IPS DF 4.7 (cell line): ENCODE data around the gene CAMSAP2.
A peak's percentile ranks its signal among the peaks of the same experiment; 100 is the strongest.

Experiments used
- DNase-seq: peaks from one replicate; pipeline ENCODE4 v3.0.0-alpha.2; 2013; ENCODE audit warnings: low spot score; ENCODE audit errors: extremely low read depth

Gene CAMSAP2

GRCh38 chr1:200738327-200738948 is at the start of gene CAMSAP2:
Gene CAMSAP2, plus strand, starts transcription at chr1:200738893. Its CDS starts 935 bp downstream, at chr1:200739828.
- no peak for DNase-seq

DNA sequence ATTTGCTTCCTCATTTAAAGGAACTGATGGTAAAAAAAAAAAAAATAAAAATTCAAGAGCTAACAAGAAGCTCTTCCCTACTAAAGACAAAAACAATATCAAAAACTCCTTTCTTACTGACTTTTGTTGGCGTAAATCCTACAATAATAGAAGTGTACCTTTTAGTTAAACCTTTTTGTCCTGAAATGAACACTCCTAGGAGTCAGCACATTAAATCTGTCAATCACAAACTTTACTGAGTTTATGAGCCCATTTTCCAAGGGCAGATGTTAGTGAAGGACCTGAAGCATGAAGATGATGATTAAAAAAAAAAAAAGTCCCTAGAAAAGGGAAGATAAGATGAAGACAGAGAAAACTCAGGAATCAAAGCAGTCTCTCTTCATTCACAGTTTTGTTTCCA is 46.4 kb upstream of the CAMSAP2 start:
- no peak for DNase-seq

GRCh38 chr1:200693327-200693726 is 45.4 kb upstream of the CAMSAP2 start:
- no peak for DNase-seq

DNA sequence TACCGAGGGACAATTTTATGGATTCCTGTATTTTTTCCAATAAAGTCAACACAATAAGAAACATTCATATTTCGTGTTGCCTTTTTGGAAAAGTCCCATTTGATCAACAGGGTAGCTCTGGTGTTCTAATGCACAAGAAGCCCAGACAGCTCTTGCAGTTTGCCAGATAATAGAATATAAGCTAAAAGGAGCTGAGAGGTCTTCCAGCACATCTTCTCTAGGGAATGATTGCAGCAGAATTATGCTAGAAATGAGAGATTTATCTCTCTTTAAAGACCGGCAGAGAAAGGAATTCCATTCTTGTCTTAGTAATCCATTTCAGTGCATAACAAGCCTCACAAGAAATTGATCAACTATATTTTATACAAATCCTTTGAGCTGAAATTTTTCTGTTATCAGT is 44.0 kb upstream of the CAMSAP2 start:
- DNase-seq = no peak

DNA sequence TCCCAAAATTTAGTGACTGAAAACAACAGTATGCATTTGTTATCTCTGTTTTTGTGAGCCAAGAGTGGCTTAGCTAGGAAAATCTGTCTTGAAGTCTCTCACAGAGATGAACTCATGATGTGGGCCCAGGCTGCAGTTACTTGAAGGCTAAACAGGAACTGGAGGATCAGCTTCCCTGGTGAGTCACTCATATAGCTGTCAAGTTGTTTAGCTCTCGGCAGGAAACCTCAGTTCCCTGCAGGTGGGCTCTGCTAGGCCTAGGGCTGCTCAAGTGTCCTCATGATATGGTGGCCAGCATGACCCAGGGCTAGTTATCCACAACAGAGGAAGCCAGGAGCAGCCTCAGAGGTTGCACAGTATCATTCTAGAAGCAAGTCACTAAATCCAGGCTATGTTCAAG is 38.8 kb upstream of the CAMSAP2 start:
- peak; percentile 38 for DNase-seq

DNA sequence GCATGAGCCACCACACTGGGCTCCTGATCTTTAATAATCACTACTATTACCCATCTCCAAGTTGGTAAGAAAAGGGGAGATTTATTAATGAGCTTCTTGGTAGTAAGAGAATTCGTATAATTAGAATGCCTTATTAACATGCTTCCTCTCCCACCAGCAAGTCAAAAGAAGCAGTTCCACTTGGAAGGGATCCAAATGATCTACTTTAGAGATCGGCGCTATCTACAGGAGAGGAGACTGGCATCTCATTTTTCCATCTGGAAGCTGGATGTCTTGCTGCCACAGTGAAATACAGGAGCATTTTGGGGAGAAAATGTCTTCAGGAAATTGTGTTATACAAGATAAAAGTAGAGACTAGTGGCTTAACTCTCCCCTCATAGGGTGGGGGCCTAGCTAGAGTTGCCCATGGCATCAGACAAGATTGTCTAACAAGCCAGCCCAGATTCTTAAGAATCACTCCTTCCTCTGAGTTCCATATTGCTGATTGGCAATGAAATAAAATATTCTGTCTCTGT is 33.6 kb upstream of the CAMSAP2 start:
- no peak for DNase-seq

- DNase-seq = no peak
These were observed 32.4 kb upstream of the CAMSAP2 start for GRCh38 chr1:200706111-200706814.

GRCh38 chr1:200707116-200707515 is 31.6 kb upstream of the CAMSAP2 start:
- DNase-seq = no peak

GRCh38 chr1:200708161-200708560 is 30.5 kb upstream of the CAMSAP2 start:
- DNase-seq = no peak

GRCh38 chr1:200708769-200709168 is 29.9 kb upstream of the CAMSAP2 start:
- DNase-seq = no peak

DNA sequence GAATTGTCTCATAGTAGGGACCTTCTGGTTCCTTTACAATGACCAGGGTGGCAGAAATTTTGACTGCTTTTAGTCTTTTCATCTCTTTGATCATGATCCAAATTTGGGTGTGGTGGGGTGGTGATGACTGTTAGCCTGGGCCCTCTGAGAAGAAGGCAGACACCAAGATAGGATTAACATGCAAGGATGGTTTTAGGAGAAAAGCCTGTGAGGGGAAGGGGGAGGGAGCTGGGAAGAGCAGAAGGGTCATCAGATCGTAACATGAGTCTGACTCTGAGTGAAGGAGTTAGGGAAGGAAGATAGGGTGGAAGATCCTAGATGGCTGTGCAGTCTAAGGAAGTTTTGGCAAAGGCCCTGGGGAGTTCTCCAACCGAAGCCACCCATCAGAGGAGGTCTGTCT is 28.5 kb upstream of the CAMSAP2 start:
- no peak for DNase-seq

GRCh38 chr1:200714504-200715187 is 24.0 kb upstream of the CAMSAP2 start:
- no peak for DNase-seq

GRCh38 chr1:200720199-200720598 is 18.5 kb upstream of the CAMSAP2 start:
- DNase-seq = no peak

DNA sequence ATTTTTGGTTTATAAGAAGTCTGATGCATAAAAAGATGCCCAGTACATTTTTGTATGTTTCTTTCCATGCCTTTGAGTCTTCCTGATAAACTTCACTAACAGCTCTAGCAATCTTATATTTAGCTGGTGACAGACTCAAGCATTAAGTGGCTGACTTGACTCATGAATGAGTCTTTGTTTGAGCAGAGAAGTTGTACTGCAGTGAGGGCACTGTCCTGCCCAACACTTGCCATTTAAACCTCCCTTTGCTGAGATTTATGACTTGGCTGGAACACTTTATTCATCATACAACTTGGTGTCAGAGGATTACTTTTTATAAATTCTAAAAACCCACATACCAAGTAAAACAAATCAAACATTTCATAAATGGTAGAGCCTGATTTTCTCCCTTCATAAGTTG is 14.6 kb upstream of the CAMSAP2 start:
- DNase-seq = no peak

DNA sequence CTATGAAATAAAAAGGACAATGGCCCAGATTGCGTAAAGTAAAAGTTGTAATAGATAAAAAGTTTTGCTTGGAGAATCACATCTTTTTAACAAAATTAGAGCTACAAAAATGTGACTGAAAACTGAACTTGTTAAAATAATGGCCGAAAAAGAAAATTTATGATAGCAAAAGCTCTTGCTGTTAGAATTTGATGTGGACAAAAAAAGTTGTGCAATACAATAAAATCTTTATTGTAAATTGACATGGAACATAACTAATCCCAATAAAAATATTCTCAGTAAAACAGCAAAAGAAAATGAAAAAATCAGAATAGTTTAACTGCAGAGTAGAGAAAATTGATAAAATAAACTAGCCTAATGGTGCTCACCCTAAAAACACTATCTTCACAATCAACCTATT is 11.4 kb upstream of the CAMSAP2 start:
- no peak for DNase-seq

DNA sequence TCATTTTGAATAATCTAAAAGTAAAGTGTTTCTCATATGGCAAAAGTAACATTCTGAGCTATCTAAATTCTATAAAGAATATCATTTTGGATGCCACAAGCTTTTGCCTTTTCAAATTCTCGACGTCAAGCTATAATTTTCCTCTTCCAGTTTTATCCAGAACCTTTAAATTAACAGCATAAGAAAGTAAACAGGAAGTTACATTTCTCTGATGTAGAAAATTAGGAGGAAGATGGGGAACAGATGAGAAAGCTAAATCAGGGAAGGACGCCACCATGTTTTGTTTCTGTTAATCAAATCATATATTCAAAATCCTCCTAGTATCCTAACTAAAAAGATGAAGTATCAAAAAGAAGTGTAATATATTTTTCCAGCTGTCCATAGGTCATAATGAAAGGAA is 8.8 kb upstream of the CAMSAP2 start:
- no peak for DNase-seq

DNA sequence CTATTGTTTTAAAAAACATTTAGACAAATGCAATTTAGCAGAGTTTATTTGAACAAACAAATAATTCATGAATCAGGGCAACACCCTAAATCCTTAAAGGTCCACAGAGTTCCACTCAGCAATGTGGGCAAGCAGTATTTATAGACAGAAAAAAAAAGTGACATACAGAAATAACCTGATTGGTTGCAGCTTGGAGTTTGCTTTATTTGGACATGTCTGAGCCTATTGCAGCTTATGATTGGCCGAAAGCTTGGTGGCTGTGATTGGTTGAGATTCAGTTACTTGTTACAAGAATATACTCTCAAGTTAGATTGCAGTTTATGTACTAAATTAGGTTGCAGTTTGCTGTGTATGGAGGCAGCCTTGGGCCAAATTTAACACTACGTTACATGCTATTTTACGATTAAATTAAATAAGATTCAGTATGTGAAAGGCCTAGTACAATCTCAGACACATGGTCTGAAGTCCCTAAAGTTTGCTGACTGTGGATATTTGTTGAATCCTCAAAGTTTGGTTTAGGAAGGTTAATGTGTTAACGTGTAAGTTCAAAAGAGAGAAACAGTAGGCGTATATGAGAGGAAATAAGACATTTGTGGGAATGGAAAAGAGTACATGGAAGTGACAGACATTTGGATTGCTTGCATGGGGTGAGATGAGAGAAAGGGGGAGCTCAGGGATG is 6.9 kb upstream of the CAMSAP2 start:
- no peak for DNase-seq

DNA sequence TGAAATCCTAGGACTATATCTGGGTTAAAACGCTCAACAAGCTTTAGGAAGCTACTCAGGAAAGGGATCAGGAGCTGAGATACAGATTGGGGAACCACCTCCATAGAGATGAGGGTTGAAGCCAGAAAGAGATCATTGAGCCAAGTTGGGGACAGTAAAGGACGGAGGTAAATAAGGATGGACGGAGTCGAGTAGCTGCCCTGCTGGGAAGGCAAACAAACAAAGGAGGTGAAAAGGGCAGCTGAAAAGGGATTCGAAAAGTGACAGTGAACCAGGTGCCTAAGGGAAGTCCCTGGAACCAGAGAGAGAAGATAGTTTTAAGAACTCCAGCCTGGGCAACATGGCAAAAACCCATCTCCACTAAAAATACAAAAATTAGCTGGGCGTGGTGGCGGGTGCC is 6.3 kb upstream of the CAMSAP2 start:
- no peak for DNase-seq

DNA sequence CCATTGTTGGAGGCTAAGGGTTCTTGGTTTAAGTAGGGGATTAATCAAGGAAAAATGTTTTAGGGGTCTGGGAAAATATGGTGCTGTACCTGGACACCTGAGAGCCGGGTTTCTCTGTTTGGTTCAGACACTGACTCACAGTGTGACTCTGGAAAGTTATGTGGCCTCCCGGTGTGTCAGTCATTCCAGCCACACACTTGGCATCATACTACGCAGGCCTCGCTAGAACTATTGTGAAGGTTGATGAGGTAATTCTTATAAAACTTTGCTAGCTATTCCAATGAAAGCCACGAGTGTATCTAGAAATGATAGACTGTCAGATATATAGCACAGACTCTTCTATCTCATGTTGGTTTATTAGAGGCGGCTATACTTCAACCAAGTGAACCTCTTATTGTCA is 4.8 kb upstream of the CAMSAP2 start:
- DNase-seq = no peak

DNA sequence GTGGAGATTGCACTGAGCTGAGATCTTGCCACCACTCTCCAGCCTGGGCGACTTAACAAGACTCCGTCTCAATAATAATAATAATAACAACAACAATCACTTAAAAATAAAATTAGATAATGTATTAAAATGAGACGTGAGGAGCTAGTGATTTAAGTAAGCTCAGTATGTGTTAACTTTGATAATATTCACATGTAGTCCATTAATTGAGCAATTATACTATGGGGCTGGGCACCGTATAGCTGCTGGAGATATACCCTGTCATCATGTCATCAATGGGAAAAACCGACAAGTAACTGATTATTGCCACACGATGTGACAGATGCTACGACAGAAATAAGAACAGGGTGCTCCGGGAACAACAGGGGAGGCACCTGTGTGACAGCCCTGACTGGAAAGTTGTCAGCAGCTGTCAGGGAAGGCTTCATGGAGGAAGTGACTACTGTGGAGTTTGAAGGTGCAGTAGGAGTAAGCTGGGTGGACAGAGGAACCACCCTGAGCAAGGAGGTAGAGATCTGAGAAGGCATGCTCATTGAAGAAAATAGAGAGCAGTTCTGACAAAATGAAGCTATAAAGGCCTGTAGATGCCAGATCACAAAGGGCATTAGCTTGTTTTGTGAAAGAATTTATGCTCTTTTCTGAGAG is 924 bp upstream of the CAMSAP2 start:
- no peak for DNase-seq

GRCh38 chr1:200738949-200739651 is 407 bp downstream of the CAMSAP2 start:
- DNase-seq = no peak
